ENCODE results near the gene HADH.

DNA sequence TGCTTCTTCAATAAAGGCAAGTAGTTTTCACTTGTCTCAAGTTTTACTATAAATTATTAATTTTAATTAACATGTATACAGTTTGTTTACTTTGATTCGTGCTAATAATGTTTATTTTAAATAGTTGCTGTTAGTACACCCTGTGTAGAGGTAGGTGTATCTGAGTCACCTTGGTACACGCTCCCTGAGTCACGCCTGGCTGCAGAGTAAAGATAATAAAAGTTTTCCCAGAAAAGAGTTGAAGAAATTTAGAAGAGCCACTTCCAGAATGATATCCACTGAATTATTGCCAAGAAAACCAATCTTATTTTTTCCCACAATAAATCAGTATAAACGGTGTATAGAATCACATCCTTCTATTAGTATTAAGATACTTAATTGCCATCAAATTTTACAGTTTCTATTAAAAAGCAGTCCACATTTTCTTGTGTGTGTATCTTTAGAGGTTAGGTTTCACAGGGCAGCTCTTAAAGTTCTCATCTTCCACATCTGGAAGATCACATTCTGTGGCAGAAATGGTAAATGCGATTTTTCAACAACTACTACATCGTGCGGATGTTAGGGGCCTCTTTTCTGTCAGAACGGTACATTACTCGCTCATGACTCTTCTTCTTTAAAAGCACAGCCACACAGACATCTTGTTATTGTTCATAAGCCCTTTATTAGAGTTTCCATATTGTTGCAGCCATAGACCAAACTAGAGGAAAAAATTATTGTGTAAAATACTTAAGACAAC, 55.4 kb downstream of the HADH start:
- TF ChIP-seq EZH2phosphoT487 (IDR thresholded peaks at IDR 0.05; ENCODE audit: insufficient read depth, low read depth), result no peak
- no peak for TF ChIP-seq EZH2 (IDR thresholded peaks at IDR 0.05; ENCODE audit: insufficient read depth, poor library complexity, severe bottlenecking)
